ENCODE data around the gene MIEN1. TPM values are rescaled to one million over a fixed set of nuclear protein-coding genes. Genes with fewer than 3 reads are reported as not detected.

Gene MIEN1
- total and polyA plus RNA-seq, 2 donors (not counting 1 experiment from before 2014, with no cell fraction given): 41.1 to 63.2 TPM

DNA sequence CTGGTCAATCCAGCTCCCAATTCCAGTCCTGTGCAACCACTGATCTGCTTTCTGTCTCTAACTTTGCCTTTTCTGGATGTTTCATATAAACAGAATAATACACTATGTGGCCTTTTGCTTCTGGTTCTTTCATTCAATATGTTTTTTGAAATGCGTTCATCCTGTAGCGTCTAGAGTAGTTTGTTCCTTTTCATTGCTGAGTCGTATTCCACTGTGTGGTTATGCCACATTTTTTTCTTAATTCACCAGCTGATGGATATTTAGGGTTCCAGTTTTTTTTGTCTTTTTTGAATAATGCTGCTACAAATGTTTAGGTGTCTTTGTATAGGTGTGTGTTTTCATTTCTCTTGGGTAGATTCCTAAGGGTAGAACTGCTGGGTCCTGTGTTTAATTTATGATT, 2.3 kb upstream of the MIEN1 start:
- Histone ChIP-seq H3K27me3 (replicated peaks in 1 of 4; ENCODE audit: control extremely low read depth in 1 of 4, control insufficient read depth in 3 of 4, insufficient read depth in 4 of 4, low read length in 3 of 4) (peaks cover 0 to 3% (median 1%) of the 10 kb centered on the region in 4 experiments), H3K4me1 (ENCODE audit: control insufficient read depth in 2 of 2, insufficient read depth in 2 of 2, low read length in 2 of 2) (peaks cover 13 to 20% of the 10 kb centered on the region in 2 donors), H3K27ac (ENCODE audit: low read length in 2 of 2) (no peak overlapping the region), H3K79me2 (ENCODE audit: control insufficient read depth, insufficient read depth, low read length) (peaks cover 36% of the 10 kb centered on the region), H4K20me1 (ENCODE audit: control insufficient read depth, insufficient read depth, low read length, poor library complexity, severe bottlenecking) (peaks cover 18% of the 10 kb centered on the region), H2AFZ (ENCODE audit: insufficient read depth, low read depth, low read length, poor library complexity, severe bottlenecking) (no peak overlapping the region), H3K4me3 (ENCODE audit: control extremely low read depth in 1 of 5, extremely low read depth in 1 of 5, insufficient read depth in 1 of 5, low read depth in 2 of 5, low read length in 4 of 5) (no peak overlapping the region), H3K9me3 (ENCODE audit: control extremely low read depth in 1 of 3, control insufficient read depth in 2 of 3, insufficient read depth in 1 of 3, low read length in 2 of 3) (peaks cover 0 to 3% (median 0%) of the 10 kb centered on the region in 3 donors), H3K9ac (ENCODE audit: low read length) (no peak overlapping the region), H3K36me3 (replicated peaks in 1 of 2; ENCODE audit: control extremely low read depth in 1 of 2, control insufficient read depth in 1 of 2, extremely low read depth in 1 of 2, insufficient read depth in 2 of 2, low read length in 1 of 2) (peaks cover 0 to 19% of the 10 kb centered on the region in 2 experiments), H3K4me2 (replicated peaks; ENCODE audit: low read depth, low read length, poor library complexity, severe bottlenecking) (no peak overlapping the region)
- CTCF ChIA-PET: interaction anchor here (0.6 to 5.2 kb wide), 7 partner anchors 17 to 893 kb away, joined by 3 to 51 read pairs (median 3); partner anchors contain the start of gene PNMT
- POLR2A ChIA-PET: no interaction called here
- no peak for DNase-seq
- Mint-ChIP-seq H3K27me3 (peaks cover 11% of the 10 kb centered on the region), H3K9me3 (ENCODE audit: insufficient read depth) (no peaks in the 10 kb centered on the region), H3K4me3 (peak overlapping the region; percentile 60), H3K27ac (peak overlapping the region; percentile 44), H3K4me1 (peaks cover 25% of the 10 kb centered on the region)
- WGBS (ENCODE audit: insufficient coverage): no CpG with 5 or more reads among the region's 3 CpGs
- no peak for TF ChIP-seq EZH2 (IDR thresholded peaks at IDR 0.05; ENCODE audit: borderline replicate concordance, insufficient read depth, low read depth, low read length, poor library complexity, severe bottlenecking)
- TF ChIP-seq, protein P1, sequence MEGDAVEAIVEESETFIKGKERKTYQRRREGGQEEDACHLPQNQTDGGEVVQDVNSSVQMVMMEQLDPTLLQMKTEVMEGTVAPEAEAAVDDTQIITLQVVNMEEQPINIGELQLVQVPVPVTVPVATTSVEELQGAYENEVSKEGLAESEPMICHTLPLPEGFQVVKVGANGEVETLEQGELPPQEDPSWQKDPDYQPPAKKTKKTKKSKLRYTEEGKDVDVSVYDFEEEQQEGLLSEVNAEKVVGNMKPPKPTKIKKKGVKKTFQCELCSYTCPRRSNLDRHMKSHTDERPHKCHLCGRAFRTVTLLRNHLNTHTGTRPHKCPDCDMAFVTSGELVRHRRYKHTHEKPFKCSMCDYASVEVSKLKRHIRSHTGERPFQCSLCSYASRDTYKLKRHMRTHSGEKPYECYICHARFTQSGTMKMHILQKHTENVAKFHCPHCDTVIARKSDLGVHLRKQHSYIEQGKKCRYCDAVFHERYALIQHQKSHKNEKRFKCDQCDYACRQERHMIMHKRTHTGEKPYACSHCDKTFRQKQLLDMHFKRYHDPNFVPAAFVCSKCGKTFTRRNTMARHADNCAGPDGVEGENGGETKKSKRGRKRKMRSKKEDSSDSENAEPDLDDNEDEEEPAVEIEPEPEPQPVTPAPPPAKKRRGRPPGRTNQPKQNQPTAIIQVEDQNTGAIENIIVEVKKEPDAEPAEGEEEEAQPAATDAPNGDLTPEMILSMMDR (IDR thresholded peaks at IDR 0.05): no peak
- intact Hi-C loops (cut with micrococcal nuclease): loop anchor here (5.0 kb wide), 1 partner anchor 110 kb away; no protein-coding TSS in a partner anchor
- no peak for ATAC-seq (ENCODE audit: low read depth)

DNA sequence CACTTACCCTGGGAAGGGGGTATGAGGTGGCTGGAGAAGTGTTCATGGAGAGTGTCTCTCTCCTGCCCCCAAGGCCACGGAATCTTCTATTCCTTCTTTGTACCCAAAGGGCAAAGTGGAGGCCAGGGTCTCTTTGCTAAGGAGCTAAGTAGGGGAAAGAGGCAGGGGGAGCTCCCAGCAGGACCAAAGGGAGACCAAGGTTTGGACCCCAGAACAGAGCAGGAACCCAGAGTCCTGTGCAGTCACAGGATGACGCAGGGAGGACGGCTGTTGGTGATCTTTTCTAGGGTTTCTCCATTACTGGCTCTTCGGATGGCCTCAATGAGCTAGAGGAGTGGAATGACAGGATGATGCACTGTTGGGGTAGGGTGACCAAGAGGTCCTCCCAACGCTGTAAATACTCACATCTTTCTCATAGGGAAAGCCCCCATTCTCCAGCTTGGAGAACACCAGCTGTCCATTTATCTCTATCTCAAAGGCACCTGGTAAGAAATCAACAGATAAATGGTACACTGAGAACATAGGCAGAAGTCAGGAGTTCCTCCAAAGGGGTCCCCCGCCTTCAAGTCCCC, 966 bp downstream of the MIEN1 start:
- Histone ChIP-seq H3K4me1 (ENCODE audit: control insufficient read depth in 2 of 2, insufficient read depth in 2 of 2, low read length in 2 of 2) (peaks cover 11 to 17% of the 10 kb centered on the region in 2 donors), H3K4me2 (replicated peaks; ENCODE audit: low read depth, low read length, poor library complexity, severe bottlenecking) (peak overlapping the region; percentile 99), H3K27me3 (replicated peaks in 1 of 4; ENCODE audit: control extremely low read depth in 1 of 4, control insufficient read depth in 3 of 4, insufficient read depth in 4 of 4, low read length in 3 of 4) (no peaks in the 10 kb centered on the region), H3K9ac (ENCODE audit: low read length) (peak overlapping the region; percentile 95), H4K20me1 (ENCODE audit: control insufficient read depth, insufficient read depth, low read length, poor library complexity, severe bottlenecking) (peaks cover 26% of the 10 kb centered on the region), H3K9me3 (ENCODE audit: control extremely low read depth in 1 of 3, control insufficient read depth in 2 of 3, insufficient read depth in 1 of 3, low read length in 2 of 3) (no peaks in the 10 kb centered on the region), H3K79me2 (ENCODE audit: control insufficient read depth, insufficient read depth, low read length) (peaks cover 36% of the 10 kb centered on the region), H3K4me3 (ENCODE audit: control extremely low read depth in 1 of 5, extremely low read depth in 1 of 5, insufficient read depth in 1 of 5, low read depth in 2 of 5, low read length in 4 of 5) (peak overlapping the region; percentile 50 to 100 (median 78)), H3K36me3 (replicated peaks in 1 of 2; ENCODE audit: control extremely low read depth in 1 of 2, control insufficient read depth in 1 of 2, extremely low read depth in 1 of 2, insufficient read depth in 2 of 2, low read length in 1 of 2) (peaks cover 0 to 27% of the 10 kb centered on the region in 2 experiments), H3K27ac (ENCODE audit: low read length in 2 of 2) (peak overlapping the region in 1 of 2 donors; percentile 82), H2AFZ (ENCODE audit: insufficient read depth, low read depth, low read length, poor library complexity, severe bottlenecking) (peak overlapping the region; percentile 95)
- Mint-ChIP-seq H3K4me3 (peak overlapping the region; percentile 93), H3K9me3 (ENCODE audit: insufficient read depth) (no peaks in the 10 kb centered on the region), H3K27me3 (no peaks in the 10 kb centered on the region), H3K4me1 (peaks cover 28% of the 10 kb centered on the region), H3K27ac (peak overlapping the region; percentile 94)
- CTCF ChIA-PET: interaction anchor here (0.6 to 5.2 kb wide), 27 partner anchors 13 to 382 kb away, joined by 3 to 51 read pairs (median 5); partner anchors contain the start of genes GSDMB, IKZF3 and PNMT
- TF ChIP-seq, protein P1 (IDR thresholded peaks at IDR 0.05): no peak
- no peak for TF ChIP-seq EZH2 (IDR thresholded peaks at IDR 0.05; ENCODE audit: borderline replicate concordance, insufficient read depth, low read depth, low read length, poor library complexity, severe bottlenecking)
- intact Hi-C loops (cut with micrococcal nuclease): no loop called here
- no peak for DNase-seq
- POLR2A ChIA-PET: interaction anchor here (0.5 to 2.3 kb wide), 11 partner anchors 23 to 530 kb away, joined by 3 to 15 read pairs (median 7); partner anchors contain the start of gene RPL19
- WGBS (ENCODE audit: insufficient coverage): 100% methylated on average over 1 of the region's 6 CpGs
- no peak for ATAC-seq (ENCODE audit: low read depth)
